ENCODE data around the gene QTRT2. TPM values are rescaled to one million over a fixed set of nuclear protein-coding genes. Genes with fewer than 3 reads are reported as not detected.

The QTRT2 gene
- total RNA-seq, 4 donors from 2014 or later = 3.3 to 7.1 (median 6.9) TPM

GRCh38 chr3:114078126-114078525 is 21.6 kb downstream of the QTRT2 start:
- no peak for TF ChIP-seq POLR2A (IDR thresholded peaks at IDR 0.05)
- TF ChIP-seq CTCF (IDR thresholded peaks at IDR 0.05 in 4 of 5, conservative IDR thresholded peaks at IDR 0.05 in 1 of 5) = no peak
- in situ Hi-C loops (cut with MboI; ENCODE audit: low sequenced_read_pairs in 4 of 4) = no loop called here
- Histone ChIP-seq H3K36me3 (peaks cover 0 to 68% of the 10 kb centered on the region in 2 donors), H3K27ac (no peak overlapping the region), H3K4me1 (no peaks in the 10 kb centered on the region), H3K4me3 (no peak overlapping the region), H3K27me3 (no peaks in the 10 kb centered on the region), H3K9me3 (no peaks in the 10 kb centered on the region)
- ATAC-seq = no peak
- intact Hi-C loops (cut with DNase I; ENCODE audit: low total_unique reads) = no loop called here
- no peak for DNase-seq

- no peaks in the 10 kb centered on the region for H3K27me3 ChIP-seq
- no peaks in the 10 kb centered on the region for H3K9me3 ChIP-seq
- H3K36me3 ChIP-seq = peaks cover 0 to 63% of the 10 kb centered on the region in 2 donors
- no peaks in the 10 kb centered on the region for H3K4me1 ChIP-seq
- no peak for ATAC-seq
- no peak overlapping the region for H3K4me3 ChIP-seq
- TF ChIP-seq CTCF (IDR thresholded peaks at IDR 0.05 in 4 of 5, conservative IDR thresholded peaks at IDR 0.05 in 1 of 5) (no peak), POLR2A (IDR thresholded peaks at IDR 0.05) (no peak)
- in situ Hi-C loops (cut with MboI; ENCODE audit: low sequenced_read_pairs in 4 of 4) (no loop called here), intact Hi-C loops (cut with DNase I; ENCODE audit: low total_unique reads) (no loop called here)
- no peak for DNase-seq
- no peak overlapping the region for H3K27ac ChIP-seq
These were observed 23.2 kb downstream of the QTRT2 start for GRCh38 chr3:114079761-114080160.

GRCh38 chr3:114080201-114080600 is 23.7 kb downstream of the QTRT2 start:
- ATAC-seq (no peak), DNase-seq (no peak)
- in situ Hi-C loops (cut with MboI; ENCODE audit: low sequenced_read_pairs in 4 of 4) (no loop called here), intact Hi-C loops (cut with DNase I; ENCODE audit: low total_unique reads) (no loop called here)
- Histone ChIP-seq H3K4me3 (no peak overlapping the region), H3K27me3 (no peaks in the 10 kb centered on the region), H3K9me3 (no peaks in the 10 kb centered on the region), H3K36me3 (peaks cover 0 to 63% of the 10 kb centered on the region in 2 donors), H3K4me1 (no peaks in the 10 kb centered on the region), H3K27ac (no peak overlapping the region)
- TF ChIP-seq CTCF (IDR thresholded peaks at IDR 0.05 in 4 of 5, conservative IDR thresholded peaks at IDR 0.05 in 1 of 5) (no peak), POLR2A (IDR thresholded peaks at IDR 0.05) (no peak)

- no peak overlapping the region for H3K4me3 ChIP-seq
- in situ Hi-C loops (cut with MboI; ENCODE audit: low sequenced_read_pairs in 4 of 4) = no loop called here
- no peak for TF ChIP-seq POLR2A (IDR thresholded peaks at IDR 0.05)
- no peak for TF ChIP-seq CTCF (IDR thresholded peaks at IDR 0.05 in 4 of 5, conservative IDR thresholded peaks at IDR 0.05 in 1 of 5)
- peaks cover 0 to 63% of the 10 kb centered on the region in 2 donors for H3K36me3 ChIP-seq
- no peaks in the 10 kb centered on the region for H3K9me3 ChIP-seq
- H3K27ac ChIP-seq = no peak overlapping the region
- no peaks in the 10 kb centered on the region for H3K27me3 ChIP-seq
- no peak for ATAC-seq
- DNase-seq = no peak
- intact Hi-C loops (cut with DNase I; ENCODE audit: low total_unique reads) = no loop called here
- no peaks in the 10 kb centered on the region for H3K4me1 ChIP-seq
These were observed 24.5 kb downstream of the QTRT2 start for GRCh38 chr3:114081037-114081436.

- H3K36me3 ChIP-seq = peaks cover 0 to 61% of the 10 kb centered on the region in 2 donors
- no peak for ATAC-seq
These were observed 26.6 kb downstream of the QTRT2 start for GRCh38 chr3:114083112-114083511.

More at GRCh38 chr3:114083112-114083511, 26.6 kb downstream of the QTRT2 start:
- Histone ChIP-seq H3K27me3 (no peaks in the 10 kb centered on the region), H3K4me1 (no peaks in the 10 kb centered on the region), H3K27ac (no peak overlapping the region), H3K4me3 (no peak overlapping the region), H3K9me3 (no peaks in the 10 kb centered on the region)
- no peak for TF ChIP-seq POLR2A (IDR thresholded peaks at IDR 0.05)
- TF ChIP-seq CTCF (IDR thresholded peaks at IDR 0.05 in 4 of 5, conservative IDR thresholded peaks at IDR 0.05 in 1 of 5) = no peak
- intact Hi-C loops (cut with DNase I; ENCODE audit: low total_unique reads) = no loop called here
- DNase-seq = no peak
- in situ Hi-C loops (cut with MboI; ENCODE audit: low sequenced_read_pairs in 4 of 4) = no loop called here
